Osteoblast (primary cell): ENCODE data around the gene EFS. TPM values are rescaled to one million over a fixed set of nuclear protein-coding genes. Genes with fewer than 3 reads are reported as not detected.
"Not testable (repeated sequence)": the region's sequence is repeated elsewhere in the genome, so short reads cannot be mapped to it uniquely, and the experiment has no call there.

Source experiments
- DNase-seq: peaks from one replicate; pipeline ENCODE4 v3.0.0; 2011; ENCODE audit warnings: low spot score, mixed read lengths; ENCODE audit not compliant: insufficient read length; ENCODE audit errors: missing footprints
- H2AFZ ChIP-seq: 2 replicates; pipeline ENCODE4 v1.6.0; 2011; ENCODE audit warnings: mild to moderate bottlenecking, low read length
- H3K27ac ChIP-seq: 2 replicates; pipeline ENCODE4 v1.5.1; 2011; ENCODE audit warnings: mild to moderate bottlenecking, low read depth, low read length, moderate library complexity
- H3K27me3 ChIP-seq: 2 replicates; pipeline ENCODE4 v1.6.0; 2012; ENCODE audit warnings: mild to moderate bottlenecking, control low read depth, inconsistent platforms, low read length, moderate library complexity; ENCODE audit not compliant: insufficient read depth
- H3K36me3 ChIP-seq: 2 replicates; pipeline ENCODE4 v1.5.1; 2011; ENCODE audit warnings: mild to moderate bottlenecking, low read length, control low read depth, moderate library complexity; ENCODE audit not compliant: insufficient read depth
- H3K4me1 ChIP-seq: 2 replicates; pipeline ENCODE4 v1.5.1; 2011; ENCODE audit warnings: mild to moderate bottlenecking, low read length, control low read depth, moderate library complexity; ENCODE audit not compliant: insufficient read depth
- H3K4me2 ChIP-seq: 2 replicates; pipeline ENCODE4 v1.6.0; 2011; ENCODE audit warnings: mild to moderate bottlenecking, low read length; ENCODE audit not compliant: insufficient read depth
- H3K4me3 ChIP-seq: fragments of 200-600 bp; sonication (generic); 3 replicates; pipeline ENCODE4 v1.5.1; 2012; ENCODE audit warnings: mild to moderate bottlenecking, low read length, inconsistent platforms; ENCODE audit not compliant: insufficient read depth
- H3K79me2 ChIP-seq: 2 replicates; pipeline ENCODE4 v1.6.0; 2012; ENCODE audit warnings: mild to moderate bottlenecking, low read length, control low read depth, inconsistent platforms; ENCODE audit not compliant: insufficient read depth
- H3K9me3 ChIP-seq: 2 replicates; pipeline ENCODE4 v1.5.1; 2011; ENCODE audit warnings: low read depth, low read length, control low read depth
- H4K20me1 ChIP-seq: 2 replicates; pipeline ENCODE4 v1.6.0; 2012; ENCODE audit warnings: mild to moderate bottlenecking, low read length, control low read depth; ENCODE audit not compliant: insufficient read depth
- CTCF ChIP-seq: IDR thresholded peaks from 2 replicates; pipeline ENCODE4 v1.5.1; 2011; ENCODE audit warnings: mild to moderate bottlenecking, low read depth, low read length, moderate library complexity; ENCODE audit errors: extremely low read depth
- total RNA-seq: library from RNA; depleted of rRNA; stranded (reverse); fragments of >200 nt; gene quantifications from 2 replicates; pipeline ENCODE4 v1.2.3, GENCODE V29; 2012

Gene EFS
- total RNA-seq, 1 donor, result 9.8 TPM

DNA sequence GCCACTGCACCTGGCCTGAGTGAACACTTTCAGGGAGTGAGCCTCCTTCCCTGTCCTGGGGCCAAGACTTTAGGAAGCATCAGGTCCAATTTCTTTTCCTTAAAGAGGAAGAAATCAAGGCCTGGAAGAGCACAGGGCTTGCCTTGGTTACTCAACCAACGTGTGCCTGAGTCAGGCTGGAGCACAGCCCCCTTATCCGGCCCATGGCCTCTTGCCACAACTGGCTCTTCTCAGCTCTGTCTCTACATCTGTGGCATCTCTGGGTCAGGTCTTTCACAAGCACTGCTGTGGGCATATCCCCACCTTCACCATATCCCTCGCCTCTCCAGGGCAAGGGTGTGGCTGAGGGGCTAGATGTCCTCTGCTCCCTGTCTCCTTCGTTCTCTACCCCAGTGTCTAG, 36.3 kb upstream of the EFS start:
- Histone ChIP-seq H3K36me3 (no peaks in the 10 kb centered on the region), H3K9me3 (no peaks in the 10 kb centered on the region), H3K4me3 (no peak overlapping the region), H3K4me2 (no peak overlapping the region), H3K27ac (no peak overlapping the region), H4K20me1 (no peaks in the 10 kb centered on the region), H2AFZ (no peak overlapping the region), H3K27me3 (no peaks in the 10 kb centered on the region), H3K79me2 (no peaks in the 10 kb centered on the region), H3K4me1 (no peaks in the 10 kb centered on the region)
- peak; percentile 64 for DNase-seq
- TF ChIP-seq CTCF, result no peak

DNA sequence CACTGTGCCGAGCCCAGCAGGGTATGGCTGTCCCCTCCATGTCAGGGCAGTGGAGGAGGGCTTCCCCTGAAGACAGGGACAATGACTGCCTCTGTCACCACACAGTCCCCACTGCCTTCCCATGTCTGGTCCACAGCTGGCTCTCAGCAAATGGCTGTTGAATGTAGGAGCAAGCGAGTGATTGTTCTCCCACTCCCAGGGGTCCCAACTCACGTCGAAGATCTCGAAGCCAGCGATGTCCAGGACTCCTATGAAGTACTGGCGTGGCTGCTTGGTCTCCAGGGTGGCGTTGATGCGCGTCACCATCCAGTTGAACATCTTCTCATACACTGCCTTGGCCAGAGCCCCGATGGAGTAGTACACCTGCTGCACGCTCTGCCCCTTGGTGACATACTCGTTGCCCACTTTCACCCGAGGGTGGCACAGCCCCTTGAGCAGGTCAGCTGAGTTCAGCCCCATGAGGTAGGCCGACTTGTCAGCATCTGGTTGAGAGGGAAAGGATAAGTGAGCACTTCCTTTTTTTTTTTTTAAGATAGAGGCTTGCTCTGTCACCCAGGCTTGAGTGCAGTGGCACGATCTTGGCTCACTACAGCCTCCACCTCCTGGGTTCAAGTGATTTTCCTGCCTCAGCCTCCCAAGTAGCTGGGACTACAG, 35.7 kb upstream of the EFS start:
- not testable (repeated sequence) for H3K9me3 ChIP-seq, H3K27ac ChIP-seq, H3K79me2 ChIP-seq, H3K4me2 ChIP-seq, H3K4me1 ChIP-seq, H3K4me3 ChIP-seq, H3K36me3 ChIP-seq, H2AFZ ChIP-seq, H4K20me1 ChIP-seq, H3K27me3 ChIP-seq
- peak; percentile 31 for DNase-seq

- no peak overlapping the region for H3K4me3 ChIP-seq
- no peak overlapping the region for H3K27ac ChIP-seq
- H3K4me1 ChIP-seq, result no peaks in the 10 kb centered on the region
- no peaks in the 10 kb centered on the region for H4K20me1 ChIP-seq
- H3K36me3 ChIP-seq, result no peaks in the 10 kb centered on the region
- DNase-seq, result no peak
- H3K4me2 ChIP-seq, result no peak overlapping the region
- no peaks in the 10 kb centered on the region for H3K9me3 ChIP-seq
- no peak overlapping the region for H2AFZ ChIP-seq
- TF ChIP-seq CTCF, result no peak
- H3K27me3 ChIP-seq, result no peaks in the 10 kb centered on the region
- no peaks in the 10 kb centered on the region for H3K79me2 ChIP-seq
Observed at GRCh38 chr14:23399591-23399990, 34.6 kb upstream of the EFS start.

DNA sequence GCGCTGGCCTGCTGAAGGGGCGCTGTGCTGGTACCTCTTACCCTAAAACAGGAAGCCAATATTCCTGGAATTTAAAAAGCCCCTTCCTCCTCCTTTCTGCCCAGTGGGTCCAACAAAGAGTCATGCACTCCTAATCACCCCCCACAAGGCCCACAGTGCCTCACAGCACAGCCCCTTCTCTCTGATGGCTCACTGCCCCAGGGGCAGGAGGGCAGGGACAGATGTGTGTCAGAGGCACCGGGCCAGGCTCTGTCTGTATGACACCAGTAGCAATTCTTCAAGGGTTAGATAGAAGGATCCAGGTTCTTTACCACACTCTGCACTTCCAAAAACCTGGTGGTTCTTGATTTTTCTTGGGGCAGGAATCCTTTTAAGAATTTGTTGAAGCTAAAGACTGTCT, 34.2 kb upstream of the EFS start:
- Histone ChIP-seq H3K4me2 (no peak overlapping the region), H3K36me3 (no peaks in the 10 kb centered on the region), H3K79me2 (no peaks in the 10 kb centered on the region), H3K27me3 (no peaks in the 10 kb centered on the region), H4K20me1 (no peaks in the 10 kb centered on the region), H2AFZ (no peak overlapping the region), H3K27ac (no peak overlapping the region), H3K4me3 (no peak overlapping the region), H3K4me1 (no peaks in the 10 kb centered on the region), H3K9me3 (no peaks in the 10 kb centered on the region)
- no peak for TF ChIP-seq CTCF
- no peak for DNase-seq
